Activated B cell treated with CpG ODN at 0.5 μM for 24 hours (primary cell): Measurements from ENCODE around the gene DCLK2. TPM values are rescaled to one million over a fixed set of nuclear protein-coding genes. Genes with fewer than 3 reads are reported as not detected.

ENCODE experiments used
- ATAC-seq: fragments of 200-7000 bp; cut with Tn5 transposase; one replicate; pipeline ENCODE4 v1.10.0; 2021; ENCODE audit warnings: low read depth, mild to moderate bottlenecking, moderate library complexity
- CTCF ChIA-PET: fragments of 350-600 bp; sonication (Branson Sonifier 250); formaldehyde crosslinking; loops from one replicate; lab custom pipeline; 2021; ENCODE audit warnings: antibody characterized with exemption; lab: Charles Lee
- POLR2A ChIA-PET: fragments of 350-600 bp; sonication (Branson Sonifier 250); formaldehyde crosslinking; loops from one replicate; lab custom pipeline; 2021; ENCODE audit warnings: antibody characterized with exemption; lab: Charles Lee
- DNase-seq: peaks from one replicate; pipeline ENCODE4 v3.0.0; 2022
- H3K27ac Mint-ChIP-seq: one replicate; pipeline ENCODE4 v1.8.0; 2020; ENCODE audit warnings: mixed read lengths
- H3K27me3 Mint-ChIP-seq: one replicate; pipeline ENCODE4 v1.8.0; 2021; ENCODE audit warnings: mixed read lengths
- H3K36me3 Mint-ChIP-seq: one replicate; pipeline ENCODE4 v1.8.0; 2021; ENCODE audit warnings: low read depth, mixed read lengths
- H3K4me1 Mint-ChIP-seq: one replicate; pipeline ENCODE4 v1.8.0; 2021; ENCODE audit warnings: mixed read lengths
- H3K4me3 Mint-ChIP-seq: one replicate; pipeline ENCODE4 v1.8.0; 2020; ENCODE audit warnings: mild to moderate bottlenecking, mixed read lengths
- H3K9me3 Mint-ChIP-seq: one replicate; pipeline ENCODE4 v1.8.0; 2020; ENCODE audit warnings: mixed read lengths
- CTCF ChIP-seq: fragments of 200-600 bp; IDR thresholded peaks from one replicate; pipeline ENCODE4 v1.8.0; 2022; ENCODE audit warnings: antibody characterized with exemption, mild to moderate bottlenecking
- intact Hi-C: fragments of 100-400 bp; cut with micrococcal nuclease; formaldehyde crosslinking; loops from one replicate; pipeline ENCODE4 v1.15.1; 2024
- total RNA-seq: library from RNA; stranded (reverse); gene quantifications from 2 replicates; pipeline ENCODE4 v1.2.3, GENCODE V29; 2022

DCLK2 gene
- total RNA-seq, 1 donor from 2014 or later = 3.4 TPM

- H3K27ac Mint-ChIP-seq = no peak overlapping the region
- H3K36me3 Mint-ChIP-seq = no peaks in the 10 kb centered on the region
- peaks cover 12% of the 10 kb centered on the region for H3K4me1 Mint-ChIP-seq
- TF ChIP-seq CTCF = no peak
- ATAC-seq (no peak), DNase-seq (no peak)
- H3K4me3 Mint-ChIP-seq = no peak overlapping the region
- intact Hi-C loops = no loop called here
- CTCF ChIA-PET = no interaction called here
- H3K9me3 Mint-ChIP-seq = no peaks in the 10 kb centered on the region
- POLR2A ChIA-PET = interaction anchor here (0.7 kb wide), 1 partner anchor 54 kb away, joined by 3 read pairs; no protein-coding TSS in a partner anchor
- no peaks in the 10 kb centered on the region for H3K27me3 Mint-ChIP-seq
These were observed 57.8 kb downstream of the DCLK2 start for GRCh38 chr4:150136036-150136435.

DNA sequence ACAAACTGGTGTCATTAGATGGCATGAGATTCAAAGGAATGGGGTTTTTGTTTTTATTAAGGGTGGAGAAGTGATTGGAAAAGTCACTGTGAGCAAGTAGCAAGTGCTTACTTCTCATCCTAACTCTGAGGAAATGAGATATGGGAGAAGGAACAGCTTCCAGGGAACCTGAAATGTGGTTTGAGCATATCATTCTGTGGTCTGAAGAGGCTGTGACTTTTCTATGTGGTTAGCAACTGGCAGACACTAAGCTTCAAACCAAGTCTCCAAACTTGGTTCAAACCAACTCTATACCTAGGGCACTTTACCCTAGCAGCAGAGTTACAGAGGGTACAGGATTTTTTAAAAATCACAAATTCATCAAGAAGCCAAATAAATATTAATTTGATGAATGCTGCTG lies 58.2 kb downstream of the DCLK2 start:
- Mint-ChIP-seq H3K27ac (no peak overlapping the region), H3K4me3 (no peak overlapping the region), H3K9me3 (no peaks in the 10 kb centered on the region), H3K4me1 (peaks cover 12% of the 10 kb centered on the region), H3K27me3 (no peaks in the 10 kb centered on the region), H3K36me3 (no peaks in the 10 kb centered on the region)
- ChIA-PET CTCF (no interaction called here), POLR2A (no interaction called here)
- DNase-seq (no peak), ATAC-seq (no peak)
- intact Hi-C loops = no loop called here
- TF ChIP-seq CTCF = no peak

DNA sequence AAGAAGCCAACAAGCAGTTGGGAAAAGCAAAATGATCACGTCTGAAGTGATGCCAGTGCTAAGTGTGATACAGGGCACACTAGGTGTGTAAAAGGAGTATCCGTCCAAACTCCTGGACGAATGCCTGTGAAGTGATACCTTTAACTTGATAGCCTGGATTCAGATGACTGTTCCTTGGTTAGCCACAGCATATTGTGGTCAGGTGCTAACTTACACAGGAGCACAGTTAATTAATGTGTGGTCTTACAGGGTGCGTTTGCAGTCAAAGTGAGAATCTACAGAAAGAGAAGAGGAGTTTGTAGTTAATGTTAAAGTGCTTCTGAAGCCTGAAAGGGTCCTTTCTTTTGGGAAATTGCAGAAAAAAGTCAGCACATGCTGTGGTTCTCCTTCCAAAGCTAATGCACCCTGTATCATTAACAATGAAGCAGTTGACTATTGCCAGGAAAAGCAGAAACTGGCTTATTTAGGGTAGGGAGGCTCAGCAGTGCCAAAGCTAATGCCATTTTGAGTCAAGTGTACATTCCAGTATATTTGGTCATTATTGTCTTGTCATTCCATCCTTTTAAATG lies 61.1 kb downstream of the DCLK2 start:
- Mint-ChIP-seq H3K4me3 (no peak overlapping the region), H3K36me3 (no peaks in the 10 kb centered on the region), H3K9me3 (peaks cover 10% of the 10 kb centered on the region), H3K4me1 (peaks cover 12% of the 10 kb centered on the region), H3K27me3 (no peaks in the 10 kb centered on the region), H3K27ac (no peak overlapping the region)
- ChIA-PET CTCF (no interaction called here), POLR2A (no interaction called here)
- intact Hi-C loops = no loop called here
- ATAC-seq (no peak), DNase-seq (no peak)
- TF ChIP-seq CTCF = no peak

- no peak for ATAC-seq
- H3K27ac Mint-ChIP-seq = no peak overlapping the region
- no peaks in the 10 kb centered on the region for H3K36me3 Mint-ChIP-seq
- peaks cover 3% of the 10 kb centered on the region for H3K4me1 Mint-ChIP-seq
- intact Hi-C loops = no loop called here
- H3K27me3 Mint-ChIP-seq = peaks cover 1% of the 10 kb centered on the region
- ChIA-PET CTCF (no interaction called here), POLR2A (no interaction called here)
- no peak for TF ChIP-seq CTCF
- no peak overlapping the region for H3K4me3 Mint-ChIP-seq
- DNase-seq = no peak
- H3K9me3 Mint-ChIP-seq = peaks cover 11% of the 10 kb centered on the region
These were observed 62.6 kb downstream of the DCLK2 start for GRCh38 chr4:150140774-150141400.

GRCh38 chr4:150141756-150142155 lies 63.5 kb downstream of the DCLK2 start:
- peaks cover 11% of the 10 kb centered on the region for H3K9me3 Mint-ChIP-seq
- DNase-seq (no peak), ATAC-seq (no peak)
- ChIA-PET POLR2A (no interaction called here), CTCF (no interaction called here)
- intact Hi-C loops = no loop called here
- no peak overlapping the region for H3K27ac Mint-ChIP-seq
- H3K27me3 Mint-ChIP-seq = peaks cover 1% of the 10 kb centered on the region
- H3K4me3 Mint-ChIP-seq = no peak overlapping the region
- no peak for TF ChIP-seq CTCF
- no peaks in the 10 kb centered on the region for H3K36me3 Mint-ChIP-seq
- no peaks in the 10 kb centered on the region for H3K4me1 Mint-ChIP-seq
